KG1 (cell line): ENCODE measurements around the gene PPFIA3.
"Not testable (repeated sequence)": the region's sequence is repeated elsewhere in the genome, so short reads cannot be mapped to it uniquely, and the experiment has no call there.

ENCODE experiments used
- DNase-seq: peaks from one replicate; lab custom pipeline; 2025; lab: John Stamatoyannopoulos, UW

PPFIA3 gene

GRCh38 chr19:49125025-49125731 lies 5.8 kb downstream of the PPFIA3 start:
- DNase-seq: no peak

GRCh38 chr19:49126575-49126974 lies 7.2 kb downstream of the PPFIA3 start:
- DNase-seq: no peak

GRCh38 chr19:49127225-49127624 lies 7.9 kb downstream of the PPFIA3 start:
- not testable (repeated sequence) for DNase-seq

GRCh38 chr19:49127674-49128544 lies 8.6 kb downstream of the PPFIA3 start:
- peak; percentile 72 for DNase-seq

GRCh38 chr19:49128545-49129237 lies 9.3 kb downstream of the PPFIA3 start:
- DNase-seq: no peak

GRCh38 chr19:49129238-49129583 lies 9.9 kb downstream of the PPFIA3 start:
- no peak for DNase-seq

GRCh38 chr19:49130325-49130724 lies 11.0 kb downstream of the PPFIA3 start:
- no peak for DNase-seq

GRCh38 chr19:49132974-49133609 lies 13.7 kb downstream of the PPFIA3 start:
- DNase-seq: no peak

GRCh38 chr19:49133621-49134454 lies 14.5 kb downstream of the PPFIA3 start:
- DNase-seq: no peak

GRCh38 chr19:49135686-49136085 lies 16.3 kb downstream of the PPFIA3 start:
- no peak for DNase-seq

- no peak for DNase-seq
Observed at GRCh38 chr19:49136771-49137171, 17.4 kb downstream of the PPFIA3 start.

- DNase-seq: no peak
Observed at GRCh38 chr19:49140951-49141350, 21.6 kb downstream of the PPFIA3 start.

GRCh38 chr19:49141352-49141751 lies 22.0 kb downstream of the PPFIA3 start:
- DNase-seq: no peak

GRCh38 chr19:49142866-49143335 lies 23.6 kb downstream of the PPFIA3 start:
- DNase-seq: no peak

GRCh38 chr19:49145573-49146407 lies 26.4 kb downstream of the PPFIA3 start:
- peak; percentile 3 for DNase-seq

- DNase-seq: not testable (repeated sequence)
Observed at GRCh38 chr19:49146408-49146770, 27.0 kb downstream of the PPFIA3 start.

GRCh38 chr19:49148044-49148682 lies 28.8 kb downstream of the PPFIA3 start:
- DNase-seq: no peak

GRCh38 chr19:49148784-49149651 lies 29.7 kb downstream of the PPFIA3 start:
- DNase-seq: peak; percentile 36

GRCh38 chr19:49149652-49150105 lies 30.3 kb downstream of the PPFIA3 start:
- DNase-seq: peak; percentile 33
